Lung (tissue), 12 donors: ENCODE measurements around the gene SMIM26. TPM values are rescaled to one million over a fixed set of nuclear protein-coding genes. Genes with fewer than 3 reads are reported as not detected.

ENCODE experiments used
- ATAC-seq: fragments of 200-7000 bp; cut with Tn5 transposase; one replicate; pipeline ENCODE4 v1.9.1; 2020; ENCODE audit warnings: moderate number of reproducible peaks; ENCODE audit not compliant: insufficient read depth, low FRiP score
- DNase-seq, 3 donors: peaks; one replicate each; pipeline ENCODE4 v3.0.0-alpha.2; 2013 to 2017
- H3K27ac ChIP-seq, 2 donors: one replicate each; pipeline ENCODE4 v1.5.1; 2013; ENCODE audit warnings: mild to moderate bottlenecking in 2 of 2, moderate library complexity in 2 of 2, control low read depth in 1 of 2, inconsistent platforms in 1 of 2, low read depth in 1 of 2, low read length in 1 of 2
- H3K27me3 ChIP-seq, 3 donors: one replicate each; pipeline ENCODE4 v1.5.1; 2013; ENCODE audit warnings: low read length in 2 of 3; ENCODE audit not compliant: control insufficient read depth in 3 of 3, insufficient read depth in 3 of 3
- H3K36me3 ChIP-seq, 4 donors: one replicate each; pipeline ENCODE4 v1.5.1; 2013; ENCODE audit warnings: low read length in 4 of 4, mild to moderate bottlenecking in 1 of 4, moderate library complexity in 1 of 4; ENCODE audit not compliant: control insufficient read depth in 4 of 4, insufficient read depth in 4 of 4
- H3K4me1 ChIP-seq, 5 donors: one replicate each; pipeline ENCODE4 v1.5.1; 2013; ENCODE audit warnings: low read length in 5 of 5, mild to moderate bottlenecking in 2 of 5, moderate library complexity in 1 of 5; ENCODE audit not compliant: control insufficient read depth in 5 of 5, insufficient read depth in 5 of 5
- H3K4me3 ChIP-seq: one replicate; pipeline ENCODE4 v1.5.1; 2013; ENCODE audit warnings: mild to moderate bottlenecking, control low read depth, moderate library complexity
- H3K9ac ChIP-seq, 2 donors: one replicate each; pipeline ENCODE4 v1.5.1; 2013; ENCODE audit warnings: low read length in 2 of 2, control low read depth in 1 of 2; ENCODE audit not compliant: insufficient read depth in 1 of 2
- H3K9me3 ChIP-seq, 4 donors: one replicate each; pipeline ENCODE4 v1.5.1; 2013; ENCODE audit warnings: low read length in 3 of 4, mild to moderate bottlenecking in 1 of 4, moderate library complexity in 1 of 4; ENCODE audit not compliant: control insufficient read depth in 4 of 4, insufficient read depth in 3 of 4
- CTCF ChIP-seq: IDR thresholded peaks from 2 replicates; pipeline ENCODE4 v1.5.1; 2012; ENCODE audit warnings: mild to moderate bottlenecking; ENCODE audit errors: control extremely low read depth, extremely low read depth
- WGBS, 2 donors: extraction: QIAGEN DNeasy Blood & Tissue Kit; methylation state at CpG; one replicate each; pipeline ENCODE4 v1.1.7; 2013; 5-methylcytosine and 5-hydroxymethylcytosine counted together
- polyA plus RNA-seq, 2 donors: library from polyadenylated mRNA; stranded (reverse); fragments of 200-250 nt; gene quantifications; one replicate each; pipeline ENCODE4 v1.2.1, GENCODE V29; 2013
- total RNA-seq, 2 donors: library from RNA; depleted of rRNA in 1 of 2; stranded (reverse); fragments of >200 nt in 1 of 2; gene quantifications; one replicate each; pipeline ENCODE4 v1.2.1, GENCODE V29; 2014 to 2021
- donor health status: control.
- donor health status: control.
- donor health status: Bipolar disorder and iron deficiency.
- donor health status: healthy.
- donor health status: DM: yes; HTN: yes; CAD: no.

The SMIM26 gene
- total and polyA plus RNA-seq, 4 donors, result 53.5 to 216 (median 67.9) TPM

- H3K4me3 ChIP-seq, result no peak overlapping the region
- no peak for DNase-seq
- no peak for TF ChIP-seq CTCF
- no peak overlapping the region for H3K27ac ChIP-seq
- 95 to 97% methylated on average over 2 of the region's 2 CpGs for WGBS, 2 donors
- H3K36me3 ChIP-seq, result peaks cover 5 to 10% (median 8%) of the 10 kb centered on the region in 4 donors
- H3K9me3 ChIP-seq, result no peaks in the 10 kb centered on the region
- no peak for ATAC-seq
- peaks cover 0 to 9% (median 4%) of the 10 kb centered on the region in 5 donors for H3K4me1 ChIP-seq
- H3K9ac ChIP-seq, result no peak overlapping the region
- H3K27me3 ChIP-seq, result no peaks in the 10 kb centered on the region
Measured at GRCh38 chr20:18571009-18571408, 3.8 kb downstream of the SMIM26 start.

GRCh38 chr20:18571578-18571977 lies 4.3 kb downstream of the SMIM26 start:
- WGBS, 2 donors, result 54 to 82% methylated on average over 2 of the region's 2 CpGs
- no peak for TF ChIP-seq CTCF
- peaks cover 0 to 7% (median 3%) of the 10 kb centered on the region in 5 donors for H3K4me1 ChIP-seq
- H3K9ac ChIP-seq, result no peak overlapping the region
- no peaks in the 10 kb centered on the region for H3K27me3 ChIP-seq
- no peak for DNase-seq
- peaks cover 5 to 10% (median 8%) of the 10 kb centered on the region in 4 donors for H3K36me3 ChIP-seq
- ATAC-seq, result no peak
- no peak overlapping the region for H3K27ac ChIP-seq
- H3K9me3 ChIP-seq, result no peaks in the 10 kb centered on the region
- H3K4me3 ChIP-seq, result no peak overlapping the region

- no peak for TF ChIP-seq CTCF
- H3K27ac ChIP-seq, result no peak overlapping the region
- ATAC-seq, result no peak
- no peak for DNase-seq
- no peaks in the 10 kb centered on the region for H3K4me1 ChIP-seq
- 77 to 87% methylated on average over 6 of the region's 6 CpGs for WGBS, 2 donors
- no peaks in the 10 kb centered on the region for H3K36me3 ChIP-seq
- no peak overlapping the region for H3K4me3 ChIP-seq
- H3K9me3 ChIP-seq, result no peaks in the 10 kb centered on the region
- no peak overlapping the region for H3K9ac ChIP-seq
- no peaks in the 10 kb centered on the region for H3K27me3 ChIP-seq
Measured at GRCh38 chr20:18577942-18578341, 10.7 kb downstream of the SMIM26 start.

GRCh38 chr20:18578581-18578980 lies 11.3 kb downstream of the SMIM26 start:
- no peak for ATAC-seq

More at GRCh38 chr20:18578581-18578980, 11.3 kb downstream of the SMIM26 start:
- Histone ChIP-seq H3K4me3 (no peak overlapping the region), H3K36me3 (no peaks in the 10 kb centered on the region), H3K9me3 (no peaks in the 10 kb centered on the region), H3K4me1 (no peaks in the 10 kb centered on the region), H3K27ac (no peak overlapping the region), H3K27me3 (no peaks in the 10 kb centered on the region), H3K9ac (no peak overlapping the region)
- no peak for TF ChIP-seq CTCF
- DNase-seq, result no peak
- WGBS, 2 donors, result 46 to 61% methylated on average over 6 of the region's 6 CpGs
